Smooth muscle cell (in vitro differentiated cells): ENCODE results near the gene F13B. TPM values are rescaled to one million over a fixed set of nuclear protein-coding genes. Genes with fewer than 3 reads are reported as not detected.

ENCODE experiments used
- polyA plus RNA-seq: library from polyadenylated mRNA; unstranded; fragments of >200 nt; fragmentation: Nextera tagmentation; extraction: Ambion mirVana; gene quantifications from 2 replicates; pipeline ENCODE4 v1.2.1, GENCODE V29; 2016
- total RNA-seq: library from RNA; depleted of rRNA; stranded (reverse); fragments of >200 nt; gene quantifications from 2 replicates; pipeline ENCODE4 v1.2.3, GENCODE V29; 2014

F13B gene
- total and polyA plus RNA-seq, 2 experiments from 2014 or later, result not detected

Other genes with a start within 250 kb of the F13B start
- not detected in 2 replicates for gene CFHR1, start 247.5 kb downstream of the F13B start, total RNA-seq
- gene CFHR1, start 247.5 kb downstream of the F13B start, polyA plus RNA-seq, result not detected in 2 replicates
- not detected in 2 replicates for gene CFHR4, start 179.2 kb downstream of the F13B start, total RNA-seq
- 0.28 TPM in 1 of 2 replicates, not detected in the other for gene CFHR4, start 179.2 kb downstream of the F13B start, polyA plus RNA-seq
- gene CFHR2, start 123.5 kb downstream of the F13B start, total RNA-seq, result not detected in 2 replicates
- not detected in 2 replicates for gene CFHR2, start 123.5 kb downstream of the F13B start, polyA plus RNA-seq
- gene CFHR5, start 89.7 kb downstream of the F13B start, total RNA-seq, result not detected in 2 replicates
- not detected in 2 replicates for gene CFHR5, start 89.7 kb downstream of the F13B start, polyA plus RNA-seq
- gene ASPM, start 79.4 kb upstream of the F13B start, total RNA-seq, result 8.8 and 13.0 TPM in 2 replicates
- 1.7 and 3.2 TPM in 2 replicates for gene ASPM, start 79.4 kb upstream of the F13B start, polyA plus RNA-seq
- gene ZBTB41, start 134.0 kb upstream of the F13B start, total RNA-seq, result 18.5 and 24.2 TPM in 2 replicates
- gene ZBTB41, start 134.0 kb upstream of the F13B start, polyA plus RNA-seq, result 2.5 and 3.7 TPM in 2 replicates
- gene CRB1, start 201.0 kb upstream of the F13B start, total RNA-seq, result under 0.01 and 0.40 TPM in 2 replicates
- not detected in 2 replicates for gene CRB1, start 201.0 kb upstream of the F13B start, polyA plus RNA-seq